Breast epithelium (tissue), 4 donors: ENCODE measurements around the gene GMEB1. TPM values are rescaled to one million over a fixed set of nuclear protein-coding genes. Genes with fewer than 3 reads are reported as not detected.
"Not testable (repeated sequence)": the region's sequence is repeated elsewhere in the genome, so short reads cannot be mapped to it uniquely, and the experiment has no call there.

Experiments used
- DNase-seq, 2 donors: peaks; one replicate each; pipeline ENCODE4 v3.0.0-alpha.2; 2019; ENCODE audit warnings: low spot score in 2 of 2
- H3K27ac ChIP-seq, 2 donors: fragments of 200-600 bp; sonication (generic) in 1 of 2; one replicate each; pipeline ENCODE4 v1.5.1; 2016 to 2019; ENCODE audit warnings: mild to moderate bottlenecking in 1 of 2
- H3K27me3 ChIP-seq, 2 donors: fragments of 200-600 bp; sonication (generic) in 1 of 2; one replicate each; pipeline versions ENCODE4 v1.5.1 to v1.6.0; 2017 to 2019; ENCODE audit warnings: control low read depth in 1 of 2, mild to moderate bottlenecking in 1 of 2
- H3K36me3 ChIP-seq: fragments of 200-600 bp; one replicate; pipeline ENCODE4 v1.5.1; 2019
- H3K4me1 ChIP-seq, 2 donors: fragments of 200-600 bp; sonication (generic); one replicate each; pipeline ENCODE4 v1.5.1; 2016 to 2019; ENCODE audit warnings: control low read depth in 1 of 2
- H3K4me3 ChIP-seq, 3 donors: fragments of 200-600 bp; sonication (generic); 1 replicate in 2 of 3; 2 replicates in 1 of 3; pipeline ENCODE4 v1.5.1; 2016 to 2019; ENCODE audit warnings: mild to moderate bottlenecking in 3 of 3, moderate library complexity in 2 of 3
- H3K9me3 ChIP-seq, 2 donors: fragments of 200-600 bp; sonication (generic) in 1 of 2; one replicate each; pipeline ENCODE4 v1.5.1; 2016 to 2019; ENCODE audit warnings: control low read depth in 1 of 2
- POLR2A ChIP-seq: fragments of 450-650 bp; IDR thresholded peaks from one replicate; pipeline ENCODE4 v1.6.1; 2016; ENCODE audit warnings: antibody characterized with exemption, mild to moderate bottlenecking, moderate library complexity
- POLR2AphosphoS5 ChIP-seq, 3 donors: sonication (generic); formaldehyde crosslinking; IDR thresholded peaks; one replicate each; pipeline ENCODE4 v1.6.1; 2017; ENCODE audit warnings: antibody characterized with exemption in 3 of 3
- intact Hi-C: fragments of 100-400 bp; cut with DNase I; formaldehyde crosslinking; loops from one replicate; pipeline ENCODE4 v1.15.1; 2023; ENCODE audit warnings: low total_unique reads
- total RNA-seq, 3 donors: library from RNA; depleted of rRNA; stranded (reverse); fragments of >200 nt; gene quantifications; one replicate each; pipeline ENCODE4 v1.1.0, GENCODE V29; 2016
- TF ChIP-seq, protein P1 (sequence below), 3 donors: fragments of 450-650 bp; IDR thresholded peaks; one replicate each; pipeline ENCODE4 v1.5.1; 2016 to 2017; ENCODE audit warnings: antibody characterized with exemption in 3 of 3, mild to moderate bottlenecking in 3 of 3, moderate library complexity in 3 of 3

GMEB1 gene
- total RNA-seq, 3 donors from 2014 or later: 7.7 to 11.9 (median 9.8) TPM

DNA sequence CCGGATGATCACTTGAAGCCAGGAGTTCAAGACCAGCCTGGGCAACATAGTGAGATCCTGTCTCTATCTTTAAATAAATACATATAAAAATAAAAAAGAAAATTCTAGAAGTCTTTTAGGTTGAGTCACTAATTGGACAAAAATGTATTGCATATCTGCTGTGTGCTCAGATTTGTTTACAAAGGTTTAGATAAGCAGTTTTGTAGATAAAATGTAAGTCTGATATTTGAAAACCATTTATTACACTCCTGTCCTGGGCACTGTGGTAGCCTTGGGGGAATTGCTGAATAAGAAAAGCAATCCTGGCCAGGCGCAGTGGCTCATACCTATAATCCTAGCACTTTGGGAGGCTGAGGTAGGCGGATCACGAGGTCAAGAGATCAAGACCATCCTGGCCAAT lies 11.6 kb downstream of the GMEB1 start:
- no peak for DNase-seq
- Histone ChIP-seq H3K27ac (no peak overlapping the region), H3K36me3 (no peaks in the 10 kb centered on the region), H3K27me3 (no peaks in the 10 kb centered on the region), H3K4me1 (no peaks in the 10 kb centered on the region), H3K4me3 (no peak overlapping the region), H3K9me3 (no peaks in the 10 kb centered on the region)
- TF ChIP-seq POLR2AphosphoS5 (IDR thresholded peaks at IDR 0.05) (no peak), POLR2A (no peak)
- TF ChIP-seq, protein P1, sequence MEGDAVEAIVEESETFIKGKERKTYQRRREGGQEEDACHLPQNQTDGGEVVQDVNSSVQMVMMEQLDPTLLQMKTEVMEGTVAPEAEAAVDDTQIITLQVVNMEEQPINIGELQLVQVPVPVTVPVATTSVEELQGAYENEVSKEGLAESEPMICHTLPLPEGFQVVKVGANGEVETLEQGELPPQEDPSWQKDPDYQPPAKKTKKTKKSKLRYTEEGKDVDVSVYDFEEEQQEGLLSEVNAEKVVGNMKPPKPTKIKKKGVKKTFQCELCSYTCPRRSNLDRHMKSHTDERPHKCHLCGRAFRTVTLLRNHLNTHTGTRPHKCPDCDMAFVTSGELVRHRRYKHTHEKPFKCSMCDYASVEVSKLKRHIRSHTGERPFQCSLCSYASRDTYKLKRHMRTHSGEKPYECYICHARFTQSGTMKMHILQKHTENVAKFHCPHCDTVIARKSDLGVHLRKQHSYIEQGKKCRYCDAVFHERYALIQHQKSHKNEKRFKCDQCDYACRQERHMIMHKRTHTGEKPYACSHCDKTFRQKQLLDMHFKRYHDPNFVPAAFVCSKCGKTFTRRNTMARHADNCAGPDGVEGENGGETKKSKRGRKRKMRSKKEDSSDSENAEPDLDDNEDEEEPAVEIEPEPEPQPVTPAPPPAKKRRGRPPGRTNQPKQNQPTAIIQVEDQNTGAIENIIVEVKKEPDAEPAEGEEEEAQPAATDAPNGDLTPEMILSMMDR (IDR thresholded peaks at IDR 0.05): no peak
- intact Hi-C loops: no loop called here

DNA sequence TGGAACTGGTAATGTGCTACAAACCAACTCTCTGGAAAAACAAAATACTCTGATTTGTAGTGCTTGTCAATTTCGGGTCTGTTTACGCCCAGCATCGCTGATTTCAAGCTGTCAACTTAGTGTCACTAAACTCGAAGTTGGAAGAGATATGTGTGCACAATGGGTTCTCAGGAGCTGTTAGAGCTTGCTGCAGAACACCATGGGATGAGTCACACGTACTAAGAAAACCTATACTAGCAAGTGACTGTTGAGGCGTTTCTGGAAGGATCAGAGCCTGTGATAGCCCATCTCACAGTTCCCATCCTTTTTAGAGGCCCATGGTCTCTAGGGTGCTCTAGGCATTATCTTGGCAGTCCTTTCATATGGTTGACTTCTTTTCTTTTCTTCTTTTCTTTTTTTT lies 14.3 kb downstream of the GMEB1 start:
- Histone ChIP-seq H3K4me3 (no peak overlapping the region), H3K27me3 (no peaks in the 10 kb centered on the region), H3K27ac (no peak overlapping the region), H3K36me3 (no peaks in the 10 kb centered on the region), H3K4me1 (no peaks in the 10 kb centered on the region), H3K9me3 (no peaks in the 10 kb centered on the region)
- intact Hi-C loops: no loop called here
- TF ChIP-seq POLR2A (no peak), POLR2AphosphoS5 (IDR thresholded peaks at IDR 0.05) (no peak)
- TF ChIP-seq, protein P1 (IDR thresholded peaks at IDR 0.05): no peak
- no peak for DNase-seq

GRCh38 chr1:28684937-28685336 lies 16.4 kb downstream of the GMEB1 start:
- intact Hi-C loops: no loop called here
- Histone ChIP-seq H3K36me3 (no peaks in the 10 kb centered on the region), H3K27me3 (no peaks in the 10 kb centered on the region), H3K4me1 (no peaks in the 10 kb centered on the region), H3K4me3 (no peak overlapping the region), H3K9me3 (no peaks in the 10 kb centered on the region), H3K27ac (no peak overlapping the region)
- DNase-seq: no peak
- TF ChIP-seq POLR2AphosphoS5 (IDR thresholded peaks at IDR 0.05): no peak
- TF ChIP-seq, protein P1 (IDR thresholded peaks at IDR 0.05): no peak
- no peak for TF ChIP-seq POLR2A

- H3K4me1 ChIP-seq, H3K9me3 ChIP-seq, H3K27ac ChIP-seq, H3K4me3 ChIP-seq, intact Hi-C loops, H3K36me3 ChIP-seq, DNase-seq, H3K27me3 ChIP-seq: not testable (repeated sequence)
Observed at GRCh38 chr1:28691627-28692026, 23.0 kb downstream of the GMEB1 start.

DNA sequence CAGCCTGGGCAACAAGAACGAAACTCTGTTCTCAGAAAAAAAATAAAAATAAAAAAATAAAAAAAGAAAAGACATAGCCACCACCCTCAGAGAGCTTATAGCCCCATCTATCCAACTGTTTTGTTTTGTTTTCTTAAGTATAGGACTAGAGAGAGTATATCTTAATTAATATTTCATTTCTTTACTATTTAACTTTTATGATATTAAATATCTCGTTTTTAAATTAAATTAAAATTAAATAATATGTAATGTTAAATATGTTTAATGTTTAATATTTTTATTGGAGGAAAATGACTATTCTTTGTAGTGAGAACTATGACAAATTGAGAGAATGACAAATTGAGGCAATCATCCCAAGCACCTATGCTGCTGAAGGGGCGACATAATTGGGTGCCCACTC lies 35.0 kb downstream of the GMEB1 start:
- Histone ChIP-seq H3K36me3 (peaks cover 7% of the 10 kb centered on the region), H3K9me3 (no peaks in the 10 kb centered on the region), H3K27ac (no peak overlapping the region), H3K27me3 (no peaks in the 10 kb centered on the region), H3K4me1 (no peaks in the 10 kb centered on the region), H3K4me3 (no peak overlapping the region)
- intact Hi-C loops: no loop called here
- DNase-seq: no peak
- TF ChIP-seq POLR2A (no peak), POLR2AphosphoS5 (IDR thresholded peaks at IDR 0.05) (no peak)
- TF ChIP-seq, protein P1 (IDR thresholded peaks at IDR 0.05): no peak

- H3K9me3 ChIP-seq: no peaks in the 10 kb centered on the region
- no peak overlapping the region for H3K27ac ChIP-seq
- no peaks in the 10 kb centered on the region for H3K27me3 ChIP-seq
- H3K4me3 ChIP-seq: no peak overlapping the region
- TF ChIP-seq POLR2A (no peak), POLR2AphosphoS5 (IDR thresholded peaks at IDR 0.05) (no peak)
- TF ChIP-seq, protein P1 (IDR thresholded peaks at IDR 0.05): no peak
- intact Hi-C loops: no loop called here
- H3K4me1 ChIP-seq: no peaks in the 10 kb centered on the region
- no peaks in the 10 kb centered on the region for H3K36me3 ChIP-seq
- no peak for DNase-seq
Observed at GRCh38 chr1:28716336-28716735, 47.8 kb downstream of the GMEB1 start.
